PFSK-1 (cell line): ENCODE results near the gene FUOM.

Experiments used
- POLR2AphosphoS5 ChIP-seq: IDR thresholded peaks from 2 replicates; pipeline ENCODE4 v1.6.1; 2012; ENCODE audit warnings: low read depth, mild to moderate bottlenecking, control low read depth, low read length, moderate library complexity
- REST ChIP-seq, 2 experiments: IDR thresholded peaks; 2 replicates each; pipeline versions ENCODE4 v1.6.1 to v1.8.0; 2011 to 2012; ENCODE audit warnings: low read depth in 2 of 2, low read length in 2 of 2, control low read depth in 1 of 2, inconsistent platforms in 1 of 2, mild to moderate bottlenecking in 1 of 2, moderate library complexity in 1 of 2; ENCODE audit not compliant: insufficient read depth in 1 of 2
- TAF1 ChIP-seq: IDR thresholded peaks from 2 replicates; pipeline ENCODE4 v1.6.1; 2012; ENCODE audit warnings: low read length, control low read depth, borderline replicate concordance; ENCODE audit not compliant: insufficient read depth

GRCh38 chr10:133344236-133344635, 13.6 kb downstream of the FUOM start:
- no peak for TF ChIP-seq REST (IDR thresholded peaks at IDR 0.05; ENCODE audit: insufficient read depth in 1 of 2, low read depth in 2 of 2, low read length in 2 of 2)
- TF ChIP-seq TAF1 = no peak
- no peak for TF ChIP-seq POLR2AphosphoS5
